Effector CD8-positive, alpha-beta T cell (primary cell): ENCODE data around the gene IRF9.

Experiments
- DNase-seq: peaks from one replicate; lab custom pipeline; 2025; lab: John Stamatoyannopoulos, UW

The IRF9 gene

DNA sequence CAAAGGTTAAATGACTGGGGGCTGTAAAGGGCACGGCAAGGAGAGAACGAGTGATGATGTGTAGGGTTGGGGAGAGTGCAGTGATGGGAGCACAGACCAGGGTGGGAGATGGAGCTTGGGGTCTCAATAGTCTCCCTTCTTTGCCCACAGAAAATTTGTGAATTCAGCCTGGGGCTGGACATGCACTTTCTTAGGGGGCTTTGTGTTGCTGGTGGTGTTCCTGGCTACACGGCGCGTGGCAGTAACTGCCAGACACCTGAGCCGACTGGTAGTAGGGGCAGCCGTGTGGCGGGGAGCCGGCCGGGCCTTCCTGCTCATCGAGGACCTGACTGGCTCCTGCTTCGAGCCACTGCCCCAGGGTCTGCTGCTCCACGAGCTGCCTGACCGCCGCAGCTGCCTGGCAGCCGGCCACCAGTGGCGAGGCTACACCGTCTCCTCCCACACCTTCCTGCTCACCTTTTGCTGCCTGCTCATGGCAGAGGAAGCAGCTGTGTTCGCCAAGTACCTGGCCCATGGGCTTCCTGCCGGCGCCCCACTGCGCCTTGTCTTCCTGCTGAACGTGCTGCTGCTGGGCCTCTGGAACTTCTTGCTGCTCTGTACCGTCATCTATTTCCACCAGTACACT, 28.9 kb upstream of the IRF9 start:
- no peak for DNase-seq

DNA sequence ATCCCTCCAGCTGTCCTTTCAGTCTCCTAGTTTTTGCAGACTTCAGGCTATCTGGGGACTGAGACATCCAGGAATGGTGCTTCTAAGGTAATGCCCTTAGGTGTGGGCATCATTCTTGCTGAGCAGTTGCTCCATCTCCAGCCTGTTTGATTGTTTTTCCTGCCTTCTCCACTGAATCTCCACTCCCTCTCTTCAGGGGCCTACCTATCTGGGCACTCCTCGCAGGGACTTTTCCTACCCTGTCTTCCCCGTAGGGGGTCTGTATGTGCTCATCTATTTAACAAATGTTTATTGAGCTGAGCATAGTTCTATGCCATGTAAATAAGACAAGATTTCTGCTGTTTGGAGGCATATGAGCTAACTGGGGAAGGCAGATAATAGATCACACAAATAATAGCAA, 28.1 kb upstream of the IRF9 start:
- DNase-seq, result no peak

DNA sequence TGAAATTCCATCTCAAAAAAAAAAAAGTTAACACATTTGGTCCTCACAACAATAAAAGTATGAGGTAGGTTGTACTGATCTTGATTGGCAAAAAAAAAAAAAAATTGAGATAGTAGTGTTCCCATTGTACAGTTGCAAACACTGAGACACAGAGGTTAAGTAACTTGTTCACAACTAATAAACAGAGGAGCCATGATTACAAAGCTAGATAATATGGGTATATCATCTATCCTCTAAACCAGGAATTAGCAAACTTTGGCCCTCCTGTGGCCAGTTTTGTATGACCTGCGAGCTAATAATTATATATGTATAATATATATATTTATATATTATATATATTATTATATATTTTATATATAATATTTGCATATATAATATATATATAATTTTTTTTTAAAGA, 27.3 kb upstream of the IRF9 start:
- no peak for DNase-seq

DNA sequence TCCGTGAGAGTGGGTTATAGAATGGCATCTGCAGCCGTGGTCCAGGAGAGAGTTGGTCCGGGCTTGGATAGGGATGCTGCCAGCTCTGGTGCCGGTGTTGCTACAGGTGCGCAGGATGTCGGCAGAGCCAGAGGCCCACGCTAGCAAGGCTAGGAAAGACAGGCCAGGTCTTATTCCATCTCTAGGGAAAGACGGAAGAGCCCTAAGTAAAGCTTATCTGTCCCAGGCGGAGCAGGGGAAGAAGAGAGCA, 25.6 kb upstream of the IRF9 start:
- DNase-seq, result no peak

DNA sequence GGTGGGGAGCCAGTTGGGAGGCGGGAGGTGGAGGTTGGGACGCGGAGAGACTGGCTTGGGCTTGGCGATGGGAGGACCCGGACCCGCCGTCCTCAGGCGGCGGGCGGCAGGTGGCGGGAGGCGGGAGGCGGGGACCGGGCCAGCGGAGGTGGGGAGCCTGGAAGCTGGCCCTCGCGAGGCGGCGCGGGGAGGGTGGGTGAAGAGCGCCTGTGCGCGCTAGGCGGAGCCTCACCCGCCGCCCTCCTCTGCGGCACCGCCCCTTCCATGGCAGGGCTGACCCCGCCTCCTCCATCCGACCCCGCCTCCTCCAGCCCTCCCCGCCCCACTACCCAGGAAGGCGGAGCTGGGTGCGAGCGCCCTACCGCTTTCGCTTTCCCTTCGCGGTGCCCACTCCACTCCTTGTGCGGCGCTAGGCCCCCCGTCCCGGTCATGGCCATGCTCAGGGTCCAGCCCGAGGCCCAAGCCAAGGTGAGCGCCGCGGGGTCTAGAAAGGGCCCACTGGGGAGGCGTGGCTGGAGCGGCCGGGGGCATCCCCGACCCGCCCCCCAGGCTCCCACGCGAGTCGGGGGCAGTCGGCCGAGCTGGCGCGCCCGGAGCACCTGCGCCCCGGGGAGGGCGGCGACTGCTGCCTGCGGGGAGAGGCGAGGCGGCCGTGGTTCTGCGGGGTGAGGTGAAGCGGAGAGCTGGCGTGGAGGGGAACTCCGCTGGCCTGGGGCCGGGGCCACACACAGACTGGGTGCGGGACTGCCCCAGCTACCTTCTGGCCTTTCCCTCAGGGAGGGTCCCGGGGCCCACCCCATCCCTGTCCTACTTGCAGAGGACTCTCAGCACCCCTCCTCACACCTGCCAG, 25.0 kb upstream of the IRF9 start, which contains the start of gene PSME1:
Gene PSME1, plus strand, starts transcription at position 361 of the 850 bp plus-strand sequence. Its CDS starts 69 bp downstream, at position 430.
- DNase-seq, result peak; percentile 87

DNA sequence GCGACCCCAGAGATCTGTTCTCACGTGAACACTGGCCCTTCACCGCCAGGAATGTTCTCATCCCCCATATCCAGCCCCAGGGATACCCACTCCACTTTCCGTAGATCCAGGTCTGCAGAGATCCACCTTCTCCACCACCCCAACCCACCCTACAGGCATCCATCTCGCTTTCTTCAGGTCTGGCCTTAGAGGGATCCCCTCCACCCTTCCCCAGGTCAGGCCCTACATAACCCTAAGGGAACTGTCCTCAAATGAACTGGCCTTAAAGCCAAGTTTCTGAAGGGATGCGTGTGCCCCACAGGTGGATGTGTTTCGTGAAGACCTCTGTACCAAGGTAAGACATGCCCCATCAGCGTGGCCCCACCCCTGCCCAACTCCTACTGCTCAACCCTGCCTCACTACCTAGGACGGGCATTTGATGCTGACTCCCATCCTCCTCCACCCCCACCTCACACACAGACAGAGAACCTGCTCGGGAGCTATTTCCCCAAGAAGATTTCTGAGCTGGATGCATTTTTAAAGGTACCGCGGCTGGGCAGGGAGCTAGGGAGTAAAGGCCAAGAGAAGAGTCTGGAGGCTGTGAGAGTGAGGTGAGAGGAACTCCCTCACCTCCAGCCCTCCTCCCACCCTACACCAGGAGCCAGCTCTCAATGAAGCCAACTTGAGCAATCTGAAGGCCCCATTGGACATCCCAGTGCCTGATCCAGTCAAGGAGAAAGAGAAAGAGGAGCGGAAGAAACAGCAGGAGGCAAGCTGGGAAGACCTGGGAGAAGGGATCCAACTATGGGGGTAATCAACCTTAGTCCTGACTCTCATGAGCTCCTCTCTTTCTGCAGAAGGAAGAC, 24.2 kb upstream of the IRF9 start:
- DNase-seq, result no peak

DNA sequence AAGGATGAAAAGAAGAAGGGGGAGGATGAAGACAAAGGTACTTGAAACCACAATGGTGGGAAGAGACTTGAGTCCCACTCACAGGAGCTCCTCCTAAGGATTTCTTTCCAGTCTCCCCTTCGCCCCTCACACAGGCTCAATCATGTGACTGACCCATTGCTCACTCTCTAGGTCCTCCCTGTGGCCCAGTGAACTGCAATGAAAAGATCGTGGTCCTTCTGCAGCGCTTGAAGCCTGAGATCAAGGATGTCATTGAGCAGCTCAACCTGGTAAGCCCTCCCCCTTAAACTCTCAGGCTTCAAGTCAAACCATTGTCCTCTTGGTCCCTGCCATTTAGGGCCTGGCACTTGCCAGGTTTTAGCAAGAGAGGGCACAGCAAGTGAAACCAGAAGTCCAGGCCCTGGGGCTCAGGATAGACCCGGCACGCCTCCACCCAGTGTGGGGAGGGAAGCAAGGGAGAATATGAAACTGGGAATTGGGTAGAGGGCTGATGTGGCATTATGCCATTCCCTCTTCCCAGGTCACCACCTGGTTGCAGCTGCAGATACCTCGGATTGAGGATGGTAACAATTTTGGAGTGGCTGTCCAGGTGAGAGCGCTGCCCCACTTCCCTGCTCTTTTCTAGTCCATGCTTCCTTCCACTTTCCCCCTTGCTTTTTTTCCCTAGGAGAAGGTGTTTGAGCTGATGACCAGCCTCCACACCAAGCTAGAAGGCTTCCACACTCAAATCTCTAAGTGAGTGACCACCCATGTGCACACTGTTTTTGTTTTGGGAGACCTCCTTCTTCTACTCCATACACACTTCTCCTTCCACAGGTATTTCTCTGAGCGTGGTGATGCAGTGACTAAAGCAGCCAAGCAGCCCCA, 23.3 kb upstream of the IRF9 start:
- DNase-seq, result no peak

DNA sequence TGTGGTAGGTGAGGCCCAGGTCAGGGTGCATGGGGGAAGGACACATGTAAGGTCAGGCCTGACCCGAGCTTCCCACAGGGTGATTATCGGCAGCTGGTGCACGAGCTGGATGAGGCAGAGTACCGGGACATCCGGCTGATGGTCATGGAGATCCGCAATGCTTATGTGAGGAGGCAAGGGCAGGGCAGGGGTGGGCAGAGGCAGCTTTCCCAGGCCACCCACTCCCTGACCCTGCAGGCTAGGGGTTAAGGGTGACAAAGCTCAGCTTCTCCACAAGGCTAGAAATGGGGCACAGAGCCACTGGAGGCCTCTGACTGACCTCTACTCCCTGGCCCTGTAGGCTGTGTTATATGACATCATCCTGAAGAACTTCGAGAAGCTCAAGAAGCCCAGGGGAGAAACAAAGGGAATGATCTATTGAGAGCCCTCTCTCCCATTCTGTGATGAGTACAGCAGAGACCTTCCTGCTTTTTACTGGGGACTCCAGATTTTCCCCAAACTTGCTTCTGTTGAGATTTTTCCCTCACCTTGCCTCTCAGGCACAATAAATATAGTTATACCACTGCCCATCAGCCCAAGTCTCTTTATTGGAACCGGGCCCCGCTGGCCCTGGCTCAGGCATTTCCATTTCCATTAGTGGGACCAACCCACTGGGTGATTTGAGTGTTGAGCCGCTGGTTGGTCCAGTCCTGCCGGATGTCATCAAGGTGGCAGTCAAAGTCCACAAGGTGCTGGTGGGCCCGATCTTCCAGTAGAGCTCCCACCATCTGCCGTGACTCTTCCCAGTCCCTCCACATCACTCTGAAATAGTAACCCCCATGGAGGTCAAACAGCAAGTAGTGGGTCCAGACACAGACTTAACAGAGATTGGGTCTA, 22.4 kb upstream of the IRF9 start:
- DNase-seq, result no peak

DNA sequence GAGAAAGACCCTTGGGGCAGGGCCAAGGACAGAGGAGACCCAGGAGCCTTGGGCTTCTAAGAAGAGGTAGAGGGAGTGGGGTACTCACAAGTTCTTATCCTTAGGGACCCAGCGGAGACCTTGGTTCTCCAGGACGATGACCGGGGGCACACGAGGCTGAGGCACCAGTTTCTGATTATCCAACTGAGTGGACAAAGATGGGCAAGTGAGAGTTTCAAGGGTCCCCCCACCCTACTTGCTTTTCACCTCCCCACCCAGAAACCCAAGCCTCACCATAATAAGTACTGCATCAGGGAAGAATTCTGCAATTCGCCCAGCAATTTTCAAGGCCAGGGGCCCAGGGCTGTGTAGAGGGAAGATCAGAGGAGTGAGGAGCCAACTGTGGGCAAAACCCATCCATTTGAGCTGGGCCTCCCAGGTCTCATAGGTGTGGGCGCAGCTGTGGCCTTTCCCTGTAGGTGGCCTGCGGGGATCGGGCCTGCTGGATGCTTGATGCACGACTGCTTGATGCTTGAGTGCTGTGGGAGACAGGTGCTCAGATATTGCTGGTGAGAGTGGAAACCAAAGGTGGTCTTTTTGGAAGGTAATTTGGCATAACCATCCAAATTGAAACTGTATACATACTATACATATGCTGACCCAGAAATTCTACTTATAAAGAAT, 21.7 kb upstream of the IRF9 start:
- no peak for DNase-seq

DNA sequence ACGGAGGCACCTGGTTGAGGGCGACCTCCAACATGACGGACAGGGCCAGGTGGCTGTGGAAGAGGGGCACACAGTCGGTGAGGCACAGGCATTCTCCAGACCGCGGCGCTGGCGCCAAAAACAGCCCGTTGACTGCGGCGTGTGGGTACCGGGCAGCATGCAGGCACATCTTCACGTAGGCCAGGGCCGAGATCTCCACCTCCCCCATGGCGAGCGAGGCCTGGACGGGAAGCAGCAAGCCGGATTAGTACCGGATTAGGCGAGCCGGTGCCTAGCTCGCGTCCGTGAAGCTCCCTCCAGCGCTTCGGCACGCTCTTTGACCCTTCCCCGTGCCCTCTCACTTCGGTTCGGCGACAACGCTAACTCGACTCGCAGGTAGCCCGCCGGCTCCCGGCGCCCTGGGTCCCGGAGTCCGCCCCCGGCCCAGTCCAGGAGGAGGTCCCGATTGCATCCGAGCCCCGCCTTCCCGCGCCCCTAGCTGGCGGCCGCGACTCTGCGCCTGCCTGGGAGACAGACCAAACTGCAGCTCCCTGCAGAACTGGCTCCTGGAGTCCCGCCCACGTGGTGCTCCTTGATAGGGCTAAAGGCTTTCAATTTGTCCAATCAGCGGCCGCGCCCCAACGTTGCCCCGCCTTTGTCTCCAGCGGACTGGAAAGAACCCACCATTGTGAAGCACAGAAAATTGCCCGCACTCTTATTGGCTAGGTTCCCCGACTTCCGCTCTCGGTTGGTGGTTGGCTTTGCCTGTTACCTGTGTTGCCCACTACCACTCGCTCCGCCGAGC, 19.8 kb upstream of the IRF9 start, which contains the start of gene EMC9:
Gene EMC9, minus strand, starts transcription at position 495 of the 784 bp plus-strand sequence. Its CDS starts 287 bp downstream, at position 208.
- DNase-seq, result peak; percentile 99

DNA sequence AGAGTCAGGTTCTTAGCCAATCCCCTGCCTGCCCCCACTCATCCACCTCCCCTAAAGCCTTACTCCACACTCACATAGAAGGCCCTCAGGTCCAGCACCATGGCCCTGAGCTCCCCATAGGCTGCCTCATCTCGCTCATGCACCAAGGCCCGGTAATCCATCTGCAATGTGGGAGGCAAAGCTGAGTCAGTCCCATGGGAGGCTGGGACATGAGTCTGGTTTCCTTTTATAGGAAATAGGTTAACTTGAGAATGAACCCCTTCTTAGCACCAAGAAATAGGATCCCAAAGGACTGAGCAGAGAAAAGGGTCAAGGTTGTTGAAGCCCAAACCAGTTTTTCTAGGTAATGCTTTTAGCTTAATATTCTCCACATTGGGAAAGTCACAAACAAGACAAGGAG, 17.6 kb upstream of the IRF9 start:
- no peak for DNase-seq

DNA sequence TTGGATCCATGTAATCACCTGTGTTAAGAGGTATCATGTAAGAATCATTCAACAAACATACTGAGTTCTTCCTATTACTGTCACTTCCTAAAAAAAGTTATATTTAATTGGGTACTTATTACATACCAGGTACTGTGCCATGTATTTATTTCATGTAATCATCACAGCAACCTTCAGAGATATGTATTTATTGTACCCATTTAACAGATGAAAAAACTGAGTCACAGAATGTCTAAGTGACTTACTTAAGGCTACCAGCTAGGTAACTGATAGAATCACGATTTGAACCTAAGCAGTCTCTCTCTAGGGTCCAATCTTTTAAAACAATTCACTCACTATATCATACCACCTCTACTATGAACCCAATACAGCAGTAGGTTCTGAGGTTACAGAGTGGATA, 16.6 kb upstream of the IRF9 start:
- no peak for DNase-seq

DNA sequence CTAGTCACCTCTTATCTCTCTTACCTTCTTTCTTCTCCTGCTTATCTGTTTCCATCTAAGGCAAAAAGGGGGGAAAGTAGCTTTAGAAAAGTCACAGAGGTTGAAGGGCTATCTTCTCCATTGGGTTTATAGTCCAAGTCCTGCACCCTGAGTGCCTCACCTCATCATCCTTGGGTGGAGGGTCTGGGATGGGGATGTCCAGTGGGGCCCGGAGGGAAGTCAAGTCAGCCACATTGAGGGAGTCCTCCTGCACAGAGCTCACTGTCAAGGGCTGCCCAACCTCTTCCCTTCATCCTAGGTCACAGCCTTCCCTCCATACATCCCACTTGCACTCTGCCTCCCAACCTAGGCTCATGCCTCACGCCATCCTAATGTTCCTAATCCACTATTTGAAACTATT, 15.8 kb upstream of the IRF9 start:
- no peak for DNase-seq

DNA sequence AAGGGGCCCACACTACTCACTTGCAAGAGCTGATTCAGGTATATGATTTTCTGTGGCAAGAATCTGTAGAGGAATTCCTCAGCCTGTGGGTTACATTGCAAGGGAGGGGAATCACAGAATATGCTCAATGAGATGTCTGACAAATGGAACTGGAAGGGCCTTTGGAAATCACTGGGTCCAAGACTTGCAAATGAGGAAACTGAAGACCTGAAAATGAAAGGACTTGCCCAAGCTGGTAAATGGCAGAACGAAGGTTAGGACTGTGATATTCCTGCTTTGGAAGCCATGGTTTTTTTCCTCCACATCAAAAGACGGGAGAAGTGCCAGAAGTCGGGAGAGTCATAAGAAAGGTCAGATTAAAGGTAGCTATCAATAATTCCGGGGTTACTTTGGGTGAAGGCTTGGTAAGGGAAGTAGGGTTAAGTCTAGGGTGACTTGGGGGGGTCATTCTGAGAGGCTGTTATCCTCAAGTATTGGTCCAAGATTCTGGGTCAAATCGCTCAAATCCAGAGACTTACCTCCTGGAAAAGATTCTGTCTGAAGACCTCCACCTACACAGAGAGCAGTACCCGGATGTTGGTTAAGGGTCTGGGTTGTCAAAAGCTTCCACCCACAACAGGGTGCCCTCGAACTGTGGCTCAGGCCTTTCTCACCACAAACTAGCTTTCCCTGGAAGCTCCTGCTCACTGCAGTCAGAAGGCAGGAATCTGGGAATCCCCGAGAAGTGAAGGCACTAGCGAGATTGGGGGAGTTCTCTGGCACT, 15.2 kb upstream of the IRF9 start:
- no peak for DNase-seq

DNA sequence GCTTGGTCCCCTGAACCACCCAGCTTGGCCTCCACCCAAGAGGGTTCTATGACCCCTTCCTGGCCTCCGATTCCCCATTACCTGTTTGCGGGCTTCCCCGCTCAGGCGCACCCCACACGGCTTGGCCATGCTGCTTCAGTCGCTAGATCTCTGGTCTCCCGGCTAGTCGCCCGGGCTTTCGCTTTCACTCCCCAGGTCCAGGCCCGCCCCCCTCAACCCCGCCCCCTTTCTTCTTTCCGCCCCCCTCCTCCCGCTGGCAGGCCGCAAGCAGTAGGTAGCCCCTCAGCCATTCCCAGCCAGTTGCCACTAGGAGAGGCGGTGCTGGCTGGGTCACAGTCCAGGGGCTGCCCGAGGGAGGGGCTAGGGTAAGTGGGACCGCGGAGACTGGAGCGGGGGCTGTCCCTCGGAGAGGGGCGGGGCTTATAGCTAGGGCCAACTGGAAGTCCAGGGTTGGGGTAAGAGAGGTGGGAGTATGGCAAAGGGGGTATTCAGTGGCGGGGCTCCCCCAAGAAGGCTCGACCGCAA, 14.6 kb upstream of the IRF9 start, which contains the start of gene PSME2:
Gene PSME2, minus strand, starts transcription at position 158 of the 525 bp plus-strand sequence. Its CDS starts 29 bp downstream, at position 129.
- DNase-seq, result peak; percentile 80

DNA sequence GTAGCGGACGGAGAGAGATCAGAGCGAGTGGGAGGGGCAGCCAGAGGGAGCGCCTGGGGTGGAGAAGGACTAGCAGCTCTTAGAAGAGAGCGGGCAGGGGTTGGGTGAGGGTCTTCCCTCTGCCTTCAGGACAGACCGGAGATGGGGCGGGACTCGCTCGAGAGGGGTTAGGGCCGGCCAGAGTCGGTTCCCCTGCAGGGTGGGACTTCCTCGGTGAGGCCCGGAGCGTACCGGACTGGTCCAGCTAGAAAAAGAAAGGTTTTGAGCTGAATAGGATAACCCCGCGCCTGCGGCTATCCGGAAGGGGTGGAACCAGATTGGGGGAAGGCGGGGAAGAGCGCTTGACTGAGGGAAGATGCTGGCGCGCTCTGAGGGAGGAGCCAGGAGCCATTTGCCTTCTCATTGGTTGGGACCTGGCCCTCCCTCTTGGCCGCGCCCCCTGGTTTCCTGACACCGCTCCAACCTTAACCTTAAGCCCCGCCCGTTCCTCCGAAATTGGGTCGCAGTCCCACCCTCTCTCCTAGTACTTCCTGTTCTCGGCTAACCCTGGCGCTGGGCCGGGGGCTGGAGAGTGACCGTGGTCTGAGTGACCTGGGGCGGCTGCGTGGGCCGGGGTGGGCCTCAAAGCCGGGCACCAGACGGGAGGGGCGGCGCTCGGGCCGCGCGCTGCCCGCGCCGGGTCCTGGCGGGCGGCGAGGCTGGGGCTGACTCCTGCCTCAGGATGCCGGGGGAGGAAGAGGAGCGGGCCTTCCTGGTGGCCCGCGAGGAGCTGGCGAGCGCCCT, 13.9 kb upstream of the IRF9 start, which contains the start of gene RNF31:
Gene RNF31, plus strand, starts transcription at position 521 of the 783 bp plus-strand sequence. Its CDS starts 201 bp downstream, at position 722.
- peak; percentile 94 for DNase-seq

DNA sequence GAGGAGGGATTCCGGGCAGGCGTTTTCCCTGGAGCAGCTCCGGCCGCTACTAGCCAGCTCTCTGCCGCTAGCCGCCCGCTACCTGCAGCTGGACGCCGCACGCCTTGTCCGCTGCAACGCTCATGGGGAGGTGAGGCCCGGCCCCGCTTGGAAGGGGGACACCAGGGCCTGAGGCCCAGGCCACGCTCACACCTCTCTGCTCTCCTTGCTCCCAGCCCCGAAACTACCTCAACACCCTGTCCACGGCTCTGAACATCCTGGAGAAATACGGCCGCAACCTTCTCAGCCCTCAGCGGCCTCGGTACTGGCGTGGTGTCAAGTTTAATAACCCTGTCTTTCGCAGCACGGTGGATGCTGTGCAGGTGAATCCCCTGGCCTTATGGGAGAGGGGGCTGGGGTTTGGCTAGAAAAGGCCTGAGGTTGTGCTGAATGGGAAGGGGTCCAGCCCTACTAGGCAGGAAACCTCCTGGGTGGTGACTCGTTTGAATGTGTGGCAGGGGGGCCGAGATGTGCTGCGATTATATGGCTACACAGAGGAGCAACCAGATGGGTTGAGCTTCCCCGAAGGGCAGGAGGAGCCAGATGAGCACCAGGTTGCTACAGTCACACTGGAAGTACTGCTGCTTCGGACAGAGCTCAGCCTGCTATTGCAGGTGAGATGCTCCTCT, 13.2 kb upstream of the IRF9 start:
- no peak for DNase-seq
